CD1c-positive myeloid dendritic cell (primary cell): Measurements from ENCODE around the gene LZTS2.

ENCODE experiments used
- DNase-seq: peaks from one replicate; pipeline ENCODE4 v3.0.0-alpha.2; 2016; ENCODE audit errors: extremely low spot score

LZTS2 gene

GRCh38 chr10:101014230-101014884 is 14.7 kb downstream of the LZTS2 start:
- DNase-seq = peak; percentile 77

- peak; percentile 65 for DNase-seq
Observed at GRCh38 chr10:101014966-101015581, 15.5 kb downstream of the LZTS2 start.

DNA sequence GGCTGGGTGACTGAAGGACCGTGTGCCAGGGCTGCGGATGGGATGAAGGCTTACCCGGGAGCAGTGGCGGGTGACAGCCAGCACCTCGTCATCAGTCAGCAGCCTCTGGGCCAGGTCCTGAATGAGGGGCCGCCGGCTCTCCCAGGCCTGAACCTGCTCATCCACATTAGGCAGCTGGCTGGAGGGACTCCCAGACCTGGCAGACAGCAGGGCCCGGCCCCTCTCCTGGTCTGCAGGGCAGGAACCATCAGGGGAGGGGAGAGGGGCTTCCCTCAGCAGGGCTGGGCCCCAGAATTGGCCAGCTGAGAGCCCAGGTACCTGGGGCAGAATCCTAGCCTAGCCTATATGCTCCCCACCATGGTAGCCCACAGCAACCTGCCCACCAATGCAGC is 16.0 kb downstream of the LZTS2 start:
- no peak for DNase-seq

- DNase-seq = no peak
Observed at GRCh38 chr10:101016814-101017213, 17.2 kb downstream of the LZTS2 start.

GRCh38 chr10:101018118-101018599 is 18.6 kb downstream of the LZTS2 start:
- peak; percentile 59 for DNase-seq

DNA sequence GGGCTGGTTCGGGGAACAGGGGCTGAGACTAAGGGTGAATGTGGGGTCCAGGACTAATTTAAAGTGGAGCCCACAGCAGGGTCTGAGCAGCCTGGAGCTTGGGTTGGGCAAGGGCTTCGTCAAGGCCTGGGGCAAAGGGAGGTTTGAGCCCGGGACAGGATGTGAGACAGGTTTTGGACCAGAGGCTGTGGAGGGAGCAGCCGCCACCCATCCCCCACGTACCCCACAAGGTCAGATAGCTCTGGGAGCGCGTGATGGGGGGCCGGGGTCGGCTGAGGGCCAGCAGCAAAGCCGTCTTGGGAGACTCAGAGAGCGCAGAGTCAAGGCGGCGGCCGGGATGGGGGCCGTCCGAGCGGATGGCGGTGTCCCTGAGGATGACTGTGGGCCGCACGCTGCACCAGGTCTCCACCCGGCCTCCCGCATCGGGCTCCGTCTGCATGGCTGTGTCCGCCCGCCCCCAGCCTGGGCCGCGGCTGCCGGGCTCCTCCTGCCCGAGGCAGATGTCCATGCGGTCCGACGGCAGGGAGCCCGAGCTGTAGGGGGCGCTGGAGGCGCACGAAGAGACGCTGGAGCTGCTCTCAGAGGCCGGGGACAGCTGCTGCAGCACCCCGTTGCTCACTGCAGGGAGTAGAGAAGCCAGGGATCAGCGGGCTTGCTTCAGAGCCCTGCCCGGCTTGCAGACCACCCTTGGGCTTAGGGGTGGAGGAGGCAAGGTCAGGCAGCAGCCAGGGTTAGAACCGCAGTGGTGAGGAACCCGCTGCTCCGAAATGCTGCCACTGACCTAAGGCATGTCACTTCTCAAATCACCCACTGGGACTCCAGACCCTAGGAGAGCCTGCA is 19.2 kb downstream of the LZTS2 start:
- peak; percentile 83 for DNase-seq

- peak; percentile 34 for DNase-seq
Observed at GRCh38 chr10:101019440-101019703, 19.8 kb downstream of the LZTS2 start.

GRCh38 chr10:101020427-101021075 is 20.9 kb downstream of the LZTS2 start:
- DNase-seq = no peak

- DNase-seq = no peak
Observed at GRCh38 chr10:101021239-101021638, 21.6 kb downstream of the LZTS2 start.

DNA sequence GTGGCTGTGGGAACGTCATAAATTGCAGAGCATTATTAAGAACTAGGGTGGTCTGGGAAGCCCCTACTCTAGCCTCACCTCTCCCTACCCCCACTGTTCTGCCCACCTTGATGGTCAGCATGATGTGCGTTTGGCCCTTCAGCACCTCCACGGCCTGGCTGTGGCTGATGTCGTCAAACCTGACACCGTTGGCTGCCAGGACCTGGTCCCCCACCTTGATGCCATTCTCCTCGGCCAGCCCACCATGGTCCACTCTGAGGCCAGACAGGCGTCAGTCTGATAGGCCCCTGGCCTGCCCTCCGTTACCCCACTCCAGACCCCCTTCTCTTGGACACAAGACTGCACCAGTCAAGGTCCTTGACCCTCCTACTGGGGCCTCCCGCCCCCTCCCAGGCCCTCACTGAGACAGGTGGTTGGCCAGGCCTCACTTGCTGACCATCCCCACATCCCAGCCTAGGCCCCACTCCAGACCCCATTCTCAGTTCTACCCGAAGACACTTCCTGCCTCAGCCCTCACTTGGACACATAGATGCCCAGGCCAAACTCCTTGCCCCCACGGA is 22.2 kb downstream of the LZTS2 start:
- no peak for DNase-seq

GRCh38 chr10:101022967-101023705 is 23.5 kb downstream of the LZTS2 start:
- DNase-seq = no peak

GRCh38 chr10:101027106-101027720 is 27.6 kb downstream of the LZTS2 start:
- peak; percentile 29 for DNase-seq

DNA sequence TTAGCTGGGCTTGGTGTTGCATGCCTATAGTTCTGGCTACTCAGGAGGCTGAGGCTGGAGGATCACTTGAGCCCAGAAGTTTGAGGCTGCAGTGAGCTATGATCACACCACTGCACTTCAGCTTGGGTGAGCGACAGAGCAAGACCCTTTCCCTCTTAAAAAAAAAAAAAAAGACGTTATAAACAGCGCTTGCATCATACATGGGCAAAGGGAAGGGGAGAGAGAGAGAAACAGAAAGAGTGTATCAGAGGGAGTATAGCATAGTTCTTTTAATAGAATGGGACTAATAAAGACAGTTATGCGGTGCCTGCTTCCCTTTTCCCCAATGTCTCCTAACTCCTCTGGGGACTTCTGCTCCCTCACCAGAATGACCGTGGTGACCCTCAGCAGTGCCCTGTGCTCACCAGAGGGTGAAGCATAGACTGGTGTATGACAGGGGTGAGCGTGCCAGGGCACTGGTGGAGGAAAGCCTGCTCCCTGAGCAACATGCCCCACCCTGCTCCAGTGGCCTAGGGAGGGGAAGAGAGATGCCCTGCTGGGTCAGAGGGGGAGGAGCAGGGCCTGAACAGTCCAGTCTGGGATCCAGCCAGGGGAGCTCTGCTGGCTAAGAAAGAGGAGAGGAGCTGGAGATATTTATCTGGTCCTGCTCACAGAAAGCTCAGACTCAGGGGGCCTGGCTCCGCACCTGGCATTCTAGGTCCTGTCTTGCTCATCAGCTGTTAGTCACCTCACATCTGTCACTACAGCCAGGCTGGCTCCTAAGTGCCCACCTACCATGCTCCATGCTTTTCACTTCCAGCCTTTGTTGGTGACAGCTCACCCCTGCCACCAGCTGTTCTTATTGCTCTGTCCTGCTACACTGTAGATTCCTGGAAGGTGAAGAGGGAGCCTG is 29.1 kb downstream of the LZTS2 start:
- DNase-seq = peak; percentile 64

- no peak for DNase-seq
Observed at GRCh38 chr10:101029520-101030295, 30.1 kb downstream of the LZTS2 start.

GRCh38 chr10:101030496-101031127 is 31.0 kb downstream of the LZTS2 start:
- no peak for DNase-seq

- peak; percentile 97 for DNase-seq
Observed at GRCh38 chr10:101031128-101031795, 31.7 kb downstream of the LZTS2 start, which contains the start of the genes PDZD7 and SFXN3. PDZD7 (minus strand) TSS chr10:101031129; CDS start chr10:101030219, 910 bp downstream. SFXN3 (plus strand) TSS chr10:101031234; CDS start chr10:101034695, 3,461 bp downstream.

DNA sequence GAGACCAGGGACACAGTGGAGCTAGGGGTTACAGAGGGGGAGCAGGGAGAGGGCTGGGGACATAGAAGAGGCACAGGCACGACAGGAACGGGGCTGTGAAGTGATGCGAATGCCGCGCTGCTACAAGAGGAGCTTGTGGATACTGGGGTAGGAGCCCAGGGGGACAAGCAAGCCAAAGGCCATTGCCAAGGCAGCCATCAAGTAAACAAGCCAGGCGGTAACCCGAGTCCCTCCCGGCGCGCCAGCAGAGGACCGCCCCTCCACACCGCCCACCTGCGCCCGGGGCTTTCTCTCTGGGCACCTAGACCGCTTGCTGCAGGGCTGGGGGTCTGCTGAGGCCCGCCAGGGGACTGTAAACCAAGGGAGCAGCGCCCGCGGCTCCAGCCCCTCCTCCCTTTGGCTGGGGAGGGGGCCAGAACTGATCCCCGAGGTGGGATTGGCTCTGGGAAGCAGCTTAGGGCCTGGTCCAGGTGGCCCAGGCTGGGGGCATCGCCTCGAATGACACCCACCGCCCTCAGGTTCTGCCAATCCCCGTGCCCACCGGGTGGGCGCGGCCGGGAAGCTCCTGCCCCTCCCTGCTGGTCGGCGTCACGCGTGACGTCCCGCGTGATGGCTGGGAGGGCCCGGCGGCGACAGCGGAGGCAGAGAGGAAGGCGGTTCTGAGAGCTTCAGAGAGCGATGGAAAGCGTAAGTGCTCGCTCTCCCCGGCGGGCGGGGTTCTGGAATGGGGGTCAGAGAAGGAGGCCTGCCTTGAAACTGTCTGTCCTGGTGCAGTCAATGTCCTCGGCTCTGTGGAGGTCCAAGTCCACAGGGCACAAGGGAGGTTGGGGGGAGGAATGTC is 32.4 kb downstream of the LZTS2 start:
- DNase-seq = peak; percentile 93
